Measurements from ENCODE around the gene API5.
A peak's percentile ranks its signal among the peaks of the same experiment; 100 is the strongest.
"Not testable (repeated sequence)": the region's sequence is repeated elsewhere in the genome, so short reads cannot be mapped to it uniquely, and the experiment has no call there.

API5 gene

DNA sequence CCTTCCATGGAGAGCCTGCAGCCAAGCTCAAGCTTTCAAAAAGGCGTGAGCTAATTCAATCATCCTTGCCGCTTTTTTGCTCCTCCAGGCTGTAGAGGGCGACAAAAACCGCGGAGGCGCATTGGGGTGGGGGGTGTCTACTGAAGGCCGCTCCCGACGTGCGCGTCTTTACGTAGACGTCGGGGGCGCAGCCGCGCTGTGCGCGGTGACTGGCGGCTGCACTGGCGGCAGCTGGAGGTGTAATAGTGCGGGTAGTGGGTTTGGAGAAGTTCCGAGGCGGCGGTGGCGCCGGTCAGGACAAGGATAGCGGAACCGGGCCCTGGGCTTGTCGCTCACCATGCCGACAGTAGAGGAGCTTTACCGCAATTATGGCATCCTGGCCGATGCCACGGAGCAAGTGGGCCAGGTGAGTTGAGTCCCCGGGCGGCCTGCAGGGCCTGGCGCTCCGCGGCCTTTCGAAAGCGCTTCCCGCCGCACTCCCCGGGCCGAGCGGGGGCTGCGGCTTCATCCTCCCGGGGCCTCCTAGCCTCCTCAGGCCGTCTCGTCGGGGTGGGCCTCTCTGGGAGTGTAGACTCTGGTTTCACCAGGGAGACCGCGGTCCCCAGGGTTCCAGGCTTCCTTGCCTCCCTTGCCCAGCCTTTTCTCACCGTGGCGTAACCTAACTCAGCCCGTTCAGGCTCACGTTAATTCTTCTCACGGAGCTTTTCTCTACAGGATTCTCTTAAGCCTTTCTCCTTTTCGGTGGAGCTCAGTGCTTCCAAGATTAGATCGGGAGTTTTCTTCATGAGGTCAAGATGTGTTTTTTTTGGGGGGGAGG, at the start of gene API5:
API5 (plus strand) TSS at position 206 of the 817 bp plus-strand sequence; CDS start at position 338, 132 bp downstream.
- DNase-seq (ENCODE audit: low read depth) = peak; percentile 92

DNA sequence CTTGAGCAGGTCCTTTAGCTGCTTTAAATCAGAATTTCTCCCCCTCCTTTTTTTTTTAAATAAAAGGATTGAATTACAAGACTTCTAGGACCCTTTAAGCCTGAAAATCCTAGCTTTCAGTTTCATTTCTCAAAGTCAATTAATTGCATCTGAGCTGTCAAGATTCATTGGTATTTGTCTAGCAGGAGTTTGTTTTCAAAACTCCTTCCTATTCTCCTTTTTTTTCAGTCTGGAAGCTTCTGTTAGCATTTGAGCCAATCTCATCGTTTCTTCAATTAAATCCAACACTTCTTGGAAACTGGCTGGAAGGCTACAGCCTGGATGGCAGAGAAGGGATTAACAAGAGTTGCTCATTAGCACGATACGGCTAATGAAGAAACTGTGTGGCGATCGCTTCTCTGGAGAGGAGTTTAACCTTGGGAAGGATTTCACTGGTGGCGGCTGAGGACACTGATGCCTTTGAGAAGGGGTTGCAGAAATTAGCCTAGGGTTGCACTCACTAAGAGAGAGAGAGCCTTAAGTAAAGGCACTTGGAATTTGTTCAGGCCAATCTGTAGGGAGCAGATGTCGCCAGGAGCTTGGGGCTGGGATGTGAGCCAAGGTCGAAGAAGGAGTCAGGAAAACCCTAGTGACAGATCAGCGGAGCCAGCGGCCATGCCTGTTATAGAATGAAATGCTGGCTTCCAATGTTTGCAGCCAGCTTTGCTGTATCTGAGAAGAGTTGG, 43.8 kb upstream of the API5 start:
- DNase-seq (ENCODE audit: low read depth) = no peak

DNA sequence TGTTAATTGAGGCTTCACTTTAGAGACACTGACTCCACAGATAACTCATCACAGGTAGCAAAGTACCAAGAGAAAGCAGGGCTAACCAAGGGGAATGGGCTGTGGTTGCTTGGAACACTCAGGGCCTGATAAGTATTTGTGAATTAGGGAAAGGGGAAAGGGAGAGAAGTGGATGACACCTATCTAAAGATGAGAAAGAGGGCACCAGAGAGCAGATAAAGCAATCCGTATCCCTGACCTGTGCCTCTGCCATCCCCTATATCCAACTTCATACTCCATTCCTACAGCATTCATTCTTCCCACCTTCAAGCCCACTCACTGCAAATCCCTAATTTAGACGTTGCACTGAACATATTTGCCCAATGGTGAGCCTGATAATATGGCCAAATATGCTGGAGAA, 43.0 kb upstream of the API5 start:
- DNase-seq (ENCODE audit: low read depth) = no peak

DNA sequence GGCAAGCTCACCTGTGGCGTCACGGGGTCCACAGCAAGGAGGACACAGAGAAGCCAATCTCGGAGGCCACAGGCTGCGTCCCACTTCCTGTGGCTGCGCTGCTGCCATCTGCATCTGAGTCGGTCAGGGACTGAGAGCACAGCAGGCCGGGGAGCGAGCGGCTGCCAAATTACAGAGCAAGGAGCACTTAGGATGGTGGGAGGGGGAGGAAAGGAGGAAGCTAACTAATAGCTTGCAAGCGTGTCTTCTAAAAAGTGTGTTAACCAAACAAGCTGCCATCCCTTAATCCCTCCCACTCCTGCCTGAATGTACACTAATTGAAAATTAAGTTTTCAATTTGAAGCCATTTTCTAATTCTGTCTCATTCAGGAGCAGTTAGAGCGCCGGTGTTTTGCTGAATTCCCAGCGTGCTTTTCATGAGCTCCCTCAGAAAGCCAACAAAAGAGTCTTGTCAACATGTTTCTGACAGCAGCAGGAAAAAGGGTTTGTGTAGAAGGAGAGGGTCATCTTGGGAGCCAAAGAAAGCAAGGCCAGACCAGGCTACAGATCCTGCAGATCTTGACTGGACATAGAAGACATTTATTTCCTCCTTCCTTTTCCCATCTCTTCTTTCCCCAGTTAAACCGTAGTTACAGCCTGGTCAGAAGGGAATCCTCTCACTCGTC, 42.4 kb upstream of the API5 start:
- no peak for DNase-seq (ENCODE audit: low read depth)

DNA sequence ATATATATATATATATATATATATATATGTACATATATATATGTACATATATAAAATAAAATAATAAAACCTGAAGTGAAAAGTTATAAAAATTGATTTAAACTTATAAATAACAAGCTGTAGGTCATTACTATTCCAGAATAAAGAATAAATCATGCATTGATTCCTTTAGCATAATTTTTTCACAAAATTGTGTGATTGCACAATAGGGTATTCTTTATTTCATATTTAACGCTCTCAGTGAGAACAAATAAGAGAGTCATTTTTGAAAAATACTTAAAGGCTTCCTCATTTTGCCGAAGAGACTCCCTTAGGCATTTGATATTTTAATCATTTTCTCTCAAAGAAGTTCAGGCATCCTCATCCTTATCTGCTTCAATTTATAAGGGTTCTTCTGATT, 41.3 kb upstream of the API5 start:
- DNase-seq (ENCODE audit: low read depth) = no peak

GRCh38 chr11:43278193-43278956, 33.4 kb upstream of the API5 start:
- peak; percentile 46 for DNase-seq (ENCODE audit: low read depth)

- DNase-seq (ENCODE audit: low read depth) = peak; percentile 39
These were observed 29.0 kb upstream of the API5 start for GRCh38 chr11:43282607-43283440.

DNA sequence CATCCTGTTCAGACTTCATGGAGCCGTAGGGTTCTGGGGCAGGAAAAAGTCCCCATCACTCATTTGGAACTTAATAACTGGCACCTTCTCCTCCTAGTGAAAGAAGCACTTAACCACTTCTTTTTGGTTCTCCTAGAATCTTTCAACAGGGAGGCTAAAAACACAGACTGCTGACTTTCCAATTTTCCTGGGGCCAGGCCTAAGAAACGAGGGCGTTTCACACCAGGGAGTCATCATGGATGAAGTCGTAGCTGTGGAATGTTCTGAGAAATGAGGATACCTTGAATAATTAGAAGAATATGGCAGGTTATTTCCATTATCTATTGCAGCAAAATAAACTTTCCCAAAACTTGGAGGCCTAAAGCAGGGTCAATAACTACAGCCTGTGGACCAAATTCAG, 26.0 kb upstream of the API5 start:
- DNase-seq (ENCODE audit: low read depth) = no peak

DNA sequence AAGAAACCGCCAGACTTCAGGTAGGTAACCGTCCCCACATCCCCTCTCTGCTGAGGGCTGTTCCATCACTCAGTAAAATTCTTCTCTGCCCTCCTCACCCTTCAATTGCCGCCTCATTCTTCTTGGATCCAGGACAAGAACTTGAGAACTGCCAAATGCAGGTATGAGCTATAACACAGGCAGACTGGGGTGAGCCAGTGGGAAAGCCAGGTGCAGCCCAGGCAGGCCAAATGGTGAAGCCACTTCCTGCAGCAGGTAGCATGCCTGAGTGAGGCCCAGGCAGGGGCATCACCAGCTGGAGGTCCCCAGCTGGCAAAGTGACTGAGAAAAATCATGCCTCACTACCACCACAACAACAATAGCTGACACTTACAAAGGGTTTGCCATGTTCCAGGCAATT, 22.4 kb upstream of the API5 start:
- no peak for DNase-seq (ENCODE audit: low read depth)

DNA sequence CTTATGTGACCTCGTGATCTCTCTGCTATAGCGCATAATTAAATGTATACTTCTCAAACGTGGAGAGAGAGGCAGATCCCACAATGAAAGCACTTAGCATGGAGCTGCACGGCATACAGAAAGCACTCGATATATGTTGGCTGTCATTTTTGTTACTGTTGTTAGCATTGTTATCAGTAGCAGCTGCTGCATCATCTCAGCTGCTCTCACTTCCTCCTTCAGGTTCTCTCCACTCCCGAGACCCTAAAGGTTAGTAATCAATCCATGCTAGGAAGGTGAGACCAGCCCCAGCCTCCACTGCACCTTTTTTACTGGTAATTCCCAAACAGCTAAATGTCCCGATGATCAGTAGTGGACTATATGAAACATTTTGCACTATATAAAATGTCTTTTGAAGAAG, 13.4 kb upstream of the API5 start:
- no peak for DNase-seq (ENCODE audit: low read depth)

DNA sequence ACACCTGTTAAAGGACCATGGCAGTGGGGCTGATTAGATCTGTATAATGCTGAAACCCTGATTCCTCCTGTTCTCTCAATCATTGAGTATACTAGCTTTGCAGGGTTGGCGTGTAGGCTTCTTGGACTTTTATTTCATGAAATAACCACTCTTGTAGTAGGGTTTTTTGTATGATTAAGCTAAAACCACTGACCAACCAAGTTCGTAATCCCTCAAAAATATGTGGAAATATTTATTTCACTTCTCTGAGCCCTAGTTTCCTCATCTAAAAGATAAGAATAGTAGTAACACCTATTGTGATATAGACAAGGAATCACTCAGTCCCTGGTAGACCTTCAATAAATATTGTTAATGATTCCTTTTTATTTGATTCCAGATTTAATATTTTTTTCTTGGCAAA, 4.2 kb downstream of the API5 start:
- DNase-seq (ENCODE audit: low read depth) = no peak

DNA sequence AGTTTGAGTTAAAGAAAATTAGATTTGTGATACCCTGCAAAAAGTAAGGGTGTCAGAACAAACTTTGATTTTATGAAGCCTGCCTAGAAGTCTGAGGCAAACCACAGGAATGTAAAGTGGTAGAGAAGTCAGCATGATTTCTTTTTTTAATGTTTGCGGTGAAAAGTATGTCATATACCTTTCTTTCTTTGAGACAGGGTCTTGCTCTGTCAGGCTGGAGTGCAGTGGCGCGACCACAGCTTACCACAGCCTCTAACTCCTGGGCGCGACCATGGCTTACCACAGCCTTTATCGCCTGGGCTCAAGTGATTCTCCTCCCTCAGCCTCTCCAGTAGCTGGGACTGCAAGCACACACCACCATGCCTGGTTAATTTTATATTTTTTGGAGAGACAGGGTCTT, 4.7 kb downstream of the API5 start:
- DNase-seq (ENCODE audit: low read depth) = peak; percentile 11

DNA sequence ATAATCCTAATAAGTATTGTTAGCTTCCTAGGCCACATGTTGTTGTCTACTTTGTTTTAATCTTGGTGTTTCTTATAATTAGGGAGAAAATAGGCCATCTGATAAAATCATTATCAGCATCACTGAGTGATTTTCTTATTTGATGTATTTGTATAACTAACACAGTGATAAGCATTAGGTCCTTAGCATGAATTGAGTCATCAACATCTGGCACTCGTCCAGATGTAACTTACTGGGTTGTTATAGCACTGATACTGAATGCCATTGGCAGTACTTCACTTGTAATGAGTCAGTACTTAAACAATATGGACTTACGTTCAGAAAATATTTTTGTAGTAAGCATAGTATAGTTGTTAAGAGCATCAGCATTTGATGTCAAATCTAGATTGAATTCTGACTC, 16.2 kb downstream of the API5 start:
- peak; percentile 94 for DNase-seq (ENCODE audit: low read depth)

DNA sequence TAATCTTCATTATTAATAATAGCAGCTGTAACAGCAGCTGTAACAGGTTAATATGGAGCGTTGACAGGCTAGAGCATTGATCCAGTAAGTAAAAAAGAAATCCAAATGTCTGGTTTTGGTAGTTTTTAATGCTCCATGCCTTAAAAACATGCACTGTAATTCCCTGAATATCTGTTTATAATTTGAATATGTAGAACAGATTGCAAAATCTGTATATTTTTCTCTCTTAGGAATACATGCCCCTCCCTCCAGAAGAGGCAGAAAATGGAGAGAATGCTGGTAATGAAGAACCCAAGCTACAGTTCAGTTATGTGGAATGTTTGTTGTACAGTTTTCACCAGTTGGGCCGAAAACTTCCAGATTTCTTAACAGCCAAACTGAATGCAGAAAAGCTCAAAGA, 16.7 kb downstream of the API5 start:
- DNase-seq (ENCODE audit: low read depth) = no peak

- DNase-seq (ENCODE audit: low read depth) = no peak
These were observed 29.4 kb downstream of the API5 start for GRCh38 chr11:43341159-43341558.

DNA sequence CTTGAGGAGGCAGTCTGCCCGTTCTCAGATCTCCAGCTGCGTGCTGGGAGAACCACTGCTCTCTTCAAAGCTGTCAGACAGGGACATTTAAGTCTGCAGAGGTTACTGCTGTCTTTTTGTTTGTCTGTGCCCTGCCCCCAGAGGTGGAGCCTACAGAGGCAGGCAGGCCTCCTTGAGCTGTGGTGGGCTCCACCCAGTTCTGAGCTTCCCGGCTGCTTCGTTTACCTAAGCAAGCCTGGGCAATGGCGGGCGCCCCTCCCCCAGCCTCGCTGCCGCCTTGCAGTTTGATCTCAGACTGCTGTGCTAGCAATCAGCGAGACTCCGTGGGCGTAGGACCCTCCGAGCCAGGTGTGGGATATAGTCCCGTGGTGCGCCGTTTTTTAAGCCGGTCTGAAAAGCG, 39.6 kb downstream of the API5 start:
- not testable (repeated sequence) for DNase-seq (ENCODE audit: low read depth)

DNA sequence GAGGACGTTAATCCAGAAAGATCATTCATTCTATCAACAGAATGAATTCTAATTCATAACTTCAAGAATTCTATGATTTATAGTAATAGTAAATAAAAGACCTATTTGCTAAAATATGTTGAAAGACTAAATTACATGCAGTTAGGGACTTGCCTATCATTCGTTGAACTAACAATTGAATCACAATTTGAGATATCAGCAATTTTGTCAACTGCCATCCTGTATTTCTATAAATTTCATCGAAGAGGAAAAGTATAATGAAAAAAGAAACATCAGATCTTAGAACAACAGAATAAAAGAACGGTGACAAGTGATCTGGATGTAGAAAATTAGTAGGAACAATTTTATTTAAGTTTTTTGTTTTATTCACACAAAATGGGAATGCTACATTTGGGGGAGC, 42.5 kb downstream of the API5 start:
- no peak for DNase-seq (ENCODE audit: low read depth)

- DNase-seq (ENCODE audit: low read depth) = no peak
These were observed 44.5 kb downstream of the API5 start for GRCh38 chr11:43356336-43356735.

GRCh38 chr11:43358279-43358800, 46.5 kb downstream of the API5 start:
- peak; percentile 19 for DNase-seq (ENCODE audit: low read depth)

DNA sequence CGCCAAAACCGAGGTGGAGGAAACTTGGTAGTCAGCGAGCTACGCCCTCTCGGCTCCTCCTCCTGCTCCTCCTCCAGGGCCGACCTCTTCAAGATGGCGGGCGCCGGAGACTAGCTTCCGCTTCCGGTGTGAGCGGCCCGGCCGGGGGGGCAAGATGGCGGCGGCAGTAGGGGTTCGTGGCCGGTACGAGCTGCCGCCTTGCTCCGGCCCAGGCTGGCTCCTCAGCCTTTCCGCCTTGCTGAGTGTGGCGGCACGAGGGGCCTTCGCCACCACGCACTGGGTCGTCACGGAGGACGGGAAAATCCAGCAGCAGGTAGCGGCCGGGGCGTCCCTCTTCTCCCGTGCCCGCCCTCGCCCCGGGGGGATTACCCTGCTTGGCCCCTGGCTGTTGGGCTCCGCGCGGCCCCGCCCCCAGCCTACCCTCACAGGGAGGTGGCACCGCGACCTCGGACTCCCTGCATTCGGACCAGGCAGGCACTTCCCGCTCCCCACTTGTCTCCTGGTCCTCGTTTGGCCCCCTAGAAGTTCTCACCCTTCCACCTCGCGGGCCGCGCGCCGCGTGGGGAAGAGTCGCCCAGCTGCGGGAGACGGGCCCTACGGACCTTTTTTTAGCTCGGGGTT, 47.1 kb downstream of the API5 start, which contains the start of gene TTC17:
TTC17 (plus strand) TSS at position 120 of the 621 bp plus-strand sequence; CDS start at position 155, 35 bp downstream.
- peak; percentile 93 for DNase-seq (ENCODE audit: low read depth)

All from EH (cell line).